ENCODE results near the gene ACBD6. TPM values are rescaled to one million over a fixed set of nuclear protein-coding genes. Genes with fewer than 3 reads are reported as not detected.

Gene ACBD6
- total and polyA plus RNA-seq, 10 of the 15 experiments (the other 5 are each of a cell fraction or from before 2014, with no cell fraction given), result 15.0 to 67.3 (median 55.0) TPM

- POLR2A ChIA-PET, result interaction anchor here (0.6 kb wide), 1 partner anchor 190 kb away, joined by 4 read pairs; no protein-coding TSS in a partner anchor
Measured at GRCh38 chr1:180280617-180281016, 221.8 kb downstream of the ACBD6 start.

GRCh38 chr1:180279651-180280050 lies 222.7 kb downstream of the ACBD6 start:
- H3K9ac ChIP-seq (ENCODE audit: control insufficient read depth, insufficient read depth, low read length), result no peak overlapping the region
- peaks cover 0 to 2% of the 10 kb centered on the region in 2 experiments; a peak in 2 of 4 replicates for H3K36me3 ChIP-seq (ENCODE audit: control insufficient read depth in 2 of 2, insufficient read depth in 2 of 2, low read length in 1 of 2)
- RAD21 ChIA-PET (ENCODE audit: unreplicated experiment), result no interaction called here
- POLR2A ChIA-PET, result interaction anchor here (0.6 kb wide), 1 partner anchor 152 kb away, joined by 9 read pairs; no protein-coding TSS in a partner anchor
- no peak overlapping the region for H2AFZ ChIP-seq (ENCODE audit: control insufficient read depth, low read depth, low read length)
- 100% methylated on average over 1 of the region's 1 CpG for WGBS (ENCODE audit: insufficient coverage, insufficient replicate concordance, low lambda C conversion rate, missing lambda C conversion rate)
- H3K4me3 ChIP-seq, result no peak overlapping the region
- DNase-seq (ENCODE audit: low read depth, low spot score) (no peak), FAIRE-seq (no peak), ATAC-seq (no peak)
- no peak overlapping the region for H3K27ac ChIP-seq (ENCODE audit: control insufficient read depth, insufficient read depth)
- no peaks in the 10 kb centered on the region for H3K79me2 ChIP-seq (ENCODE audit: control insufficient read depth, insufficient read depth, low read length)
- H3K27me3 ChIP-seq (replicated peaks in 1 of 2; ENCODE audit: control insufficient read depth in 2 of 2, insufficient read depth in 2 of 2, low read length in 1 of 2), result no peaks in the 10 kb centered on the region
- no peaks in the 10 kb centered on the region; the same call in 1 of the 2 replicates for H3K4me1 ChIP-seq (ENCODE audit: control insufficient read depth, insufficient read depth, low read length)
- CTCF ChIA-PET, result interaction anchor here (0.9 to 1.9 kb wide), 2 partner anchors 10 to 27 kb away, joined by 3 to 4 read pairs; no protein-coding TSS in a partner anchor
- TSS peak; percentile 7 for BruUV-seq (replicated peaks)
- SMC1A ChIA-PET (ENCODE audit: uncharacterized antibody, unreplicated experiment), result interaction anchor here (0.9 to 1.2 kb wide), 2 partner anchors 11 to 16 kb away, joined by 3 to 4 read pairs; no protein-coding TSS in a partner anchor
- no peaks in the 10 kb centered on the region for H4K20me1 ChIP-seq (ENCODE audit: control insufficient read depth, insufficient read depth)
- in situ Hi-C loops (cut with MboI) (no loop called here), intact Hi-C loops (cut with micrococcal nuclease; ENCODE audit: unreplicated experiment) (no loop called here)
- no peak overlapping the region for H3K4me2 ChIP-seq (ENCODE audit: control insufficient read depth, insufficient read depth)
- no peaks in the 10 kb centered on the region for H3K9me3 ChIP-seq (replicated peaks; ENCODE audit: control insufficient read depth, insufficient read depth, low read length)
- TF ChIP-seq CTCF (IDR thresholded peaks at IDR 0.05 in 2 of 3, conservative IDR thresholded peaks at IDR 0.05 in 1 of 3; ENCODE audit: control insufficient read depth in 2 of 3, extremely low read depth in 1 of 3, insufficient read depth in 1 of 3, low read depth in 3 of 3, low read length in 3 of 3) (no peak), REST (IDR thresholded peaks at IDR 0.05; ENCODE audit: low read depth, low read length) (no peak), ZBTB4 (CRISPR knock-in tag; IDR thresholded peaks at IDR 0.05) (no peak), ATF3 (IDR thresholded peaks at IDR 0.05; ENCODE audit: borderline replicate concordance, extremely low read depth, low read depth, low read length) (no peak)

More at GRCh38 chr1:180280617-180281016, 221.8 kb downstream of the ACBD6 start:
- Histone ChIP-seq H3K9ac (ENCODE audit: control insufficient read depth, insufficient read depth, low read length) (no peak overlapping the region), H3K9me3 (replicated peaks; ENCODE audit: control insufficient read depth, insufficient read depth, low read length) (no peaks in the 10 kb centered on the region), H3K27me3 (replicated peaks in 1 of 2; ENCODE audit: control insufficient read depth in 2 of 2, insufficient read depth in 2 of 2, low read length in 1 of 2) (no peaks in the 10 kb centered on the region), H3K27ac (ENCODE audit: control insufficient read depth, insufficient read depth) (no peak overlapping the region), H3K4me3 (no peak overlapping the region), H3K36me3 (ENCODE audit: control insufficient read depth in 2 of 2, insufficient read depth in 2 of 2, low read length in 1 of 2) (peaks cover 0 to 2% of the 10 kb centered on the region in 2 experiments; a peak in 2 of 4 replicates), H3K4me1 (ENCODE audit: control insufficient read depth, insufficient read depth, low read length) (no peaks in the 10 kb centered on the region; the same call in 1 of the 2 replicates), H2AFZ (ENCODE audit: control insufficient read depth, low read depth, low read length) (no peak overlapping the region), H3K79me2 (ENCODE audit: control insufficient read depth, insufficient read depth, low read length) (no peaks in the 10 kb centered on the region), H3K4me2 (ENCODE audit: control insufficient read depth, insufficient read depth) (no peak overlapping the region), H4K20me1 (ENCODE audit: control insufficient read depth, insufficient read depth) (no peaks in the 10 kb centered on the region)
- intact Hi-C loops (cut with micrococcal nuclease; ENCODE audit: unreplicated experiment), result no loop called here
- peak; percentile 79 for ATAC-seq
- ChIA-PET SMC1A (ENCODE audit: uncharacterized antibody, unreplicated experiment) (interaction anchor here (1.2 to 1.8 kb wide), 2 partner anchors 10 kb away, joined by 3 to 6 read pairs; no protein-coding TSS in a partner anchor), RAD21 (ENCODE audit: unreplicated experiment) (no interaction called here), CTCF (interaction anchor here (1.9 kb wide), 1 partner anchor 9 kb away, joined by 4 read pairs; no protein-coding TSS in a partner anchor)
- no TSS peak for BruUV-seq (replicated peaks)
- DNase-seq (ENCODE audit: low read depth, low spot score), result peak; percentile 28
- FAIRE-seq, result no peak
- TF ChIP-seq IKZF2 (IDR thresholded peaks at IDR 0.05) (0 out of 4 replicates have a peak, but pooled peaks of 1 of the 2 experiments have one; percentile 17), BRCA1 (IDR thresholded peaks at IDR 0.05; ENCODE audit: low read depth, low read length) (no peak)
- 89% methylated on average over 2 of the region's 2 CpGs for WGBS (ENCODE audit: insufficient coverage, insufficient replicate concordance, low lambda C conversion rate, missing lambda C conversion rate)
- in situ Hi-C loops (cut with MboI), result no loop called here

Measured in GM12878 (cell line).